ENCODE results near the gene MFN2.
A peak's percentile ranks its signal among the peaks of the same experiment; 100 is the strongest.
"Not testable (repeated sequence)": the region's sequence is repeated elsewhere in the genome, so short reads cannot be mapped to it uniquely, and the experiment has no call there.

The MFN2 gene

DNA sequence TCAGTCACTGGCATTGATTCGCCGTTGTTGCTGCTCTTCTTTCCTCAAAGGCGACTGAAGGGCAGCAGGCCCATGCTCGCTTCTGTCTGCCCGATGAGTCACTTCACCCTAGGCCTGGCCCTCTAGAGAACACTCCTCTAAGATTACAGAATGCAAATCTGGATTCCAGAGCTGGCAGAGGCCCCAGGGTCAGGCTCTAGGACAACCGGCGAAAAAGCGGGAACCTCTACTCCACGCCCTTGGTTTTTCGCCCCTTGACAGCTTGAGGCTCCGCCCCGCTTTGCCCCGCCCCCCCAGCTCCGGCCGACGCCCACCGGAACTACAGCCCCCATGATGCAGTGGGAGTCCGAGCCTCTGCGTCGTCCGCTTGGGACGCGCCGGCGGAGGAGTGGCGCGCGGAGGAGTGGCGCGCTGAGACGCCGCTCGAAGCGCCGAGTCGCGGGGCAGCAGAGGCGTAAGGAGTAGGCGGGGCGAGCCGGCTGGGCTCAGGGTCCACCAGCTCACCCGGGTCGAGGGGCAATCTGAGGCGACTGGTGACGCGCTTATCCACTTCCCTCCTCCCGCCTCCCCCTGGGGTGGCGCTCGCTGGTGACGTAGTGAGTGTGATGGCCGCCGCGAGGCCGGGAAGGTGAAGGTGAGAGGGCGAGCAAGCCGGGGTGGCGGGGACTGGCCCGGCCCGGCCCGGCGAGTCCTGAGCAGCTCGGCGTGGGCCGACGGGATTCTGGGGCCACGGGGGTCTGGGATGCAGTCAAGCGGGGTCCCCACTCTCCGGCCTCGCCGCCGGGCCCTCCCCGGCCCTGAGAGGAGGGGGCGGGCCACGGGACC lies at the start of gene MFN2:
TSS of gene MFN2 (plus strand) at position 594 of the 825 bp plus-strand sequence. CDS start 8,725 bp downstream, outside the sequence.
- in situ Hi-C loops (cut with HindIII; ENCODE audit: low sequenced_read_pairs) = no loop called here
- peak within 1 kb of the TSS; percentile 97 for H3K4me3 ChIP-seq (ENCODE audit: low read depth, low read length)
- TF ChIP-seq, protein P1, sequence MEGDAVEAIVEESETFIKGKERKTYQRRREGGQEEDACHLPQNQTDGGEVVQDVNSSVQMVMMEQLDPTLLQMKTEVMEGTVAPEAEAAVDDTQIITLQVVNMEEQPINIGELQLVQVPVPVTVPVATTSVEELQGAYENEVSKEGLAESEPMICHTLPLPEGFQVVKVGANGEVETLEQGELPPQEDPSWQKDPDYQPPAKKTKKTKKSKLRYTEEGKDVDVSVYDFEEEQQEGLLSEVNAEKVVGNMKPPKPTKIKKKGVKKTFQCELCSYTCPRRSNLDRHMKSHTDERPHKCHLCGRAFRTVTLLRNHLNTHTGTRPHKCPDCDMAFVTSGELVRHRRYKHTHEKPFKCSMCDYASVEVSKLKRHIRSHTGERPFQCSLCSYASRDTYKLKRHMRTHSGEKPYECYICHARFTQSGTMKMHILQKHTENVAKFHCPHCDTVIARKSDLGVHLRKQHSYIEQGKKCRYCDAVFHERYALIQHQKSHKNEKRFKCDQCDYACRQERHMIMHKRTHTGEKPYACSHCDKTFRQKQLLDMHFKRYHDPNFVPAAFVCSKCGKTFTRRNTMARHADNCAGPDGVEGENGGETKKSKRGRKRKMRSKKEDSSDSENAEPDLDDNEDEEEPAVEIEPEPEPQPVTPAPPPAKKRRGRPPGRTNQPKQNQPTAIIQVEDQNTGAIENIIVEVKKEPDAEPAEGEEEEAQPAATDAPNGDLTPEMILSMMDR (IDR thresholded peaks at IDR 0.05; ENCODE audit: low read depth, low read length) = no peak
- DNase-seq (ENCODE audit: low read depth, low spot score) = peak; percentile 98

DNA sequence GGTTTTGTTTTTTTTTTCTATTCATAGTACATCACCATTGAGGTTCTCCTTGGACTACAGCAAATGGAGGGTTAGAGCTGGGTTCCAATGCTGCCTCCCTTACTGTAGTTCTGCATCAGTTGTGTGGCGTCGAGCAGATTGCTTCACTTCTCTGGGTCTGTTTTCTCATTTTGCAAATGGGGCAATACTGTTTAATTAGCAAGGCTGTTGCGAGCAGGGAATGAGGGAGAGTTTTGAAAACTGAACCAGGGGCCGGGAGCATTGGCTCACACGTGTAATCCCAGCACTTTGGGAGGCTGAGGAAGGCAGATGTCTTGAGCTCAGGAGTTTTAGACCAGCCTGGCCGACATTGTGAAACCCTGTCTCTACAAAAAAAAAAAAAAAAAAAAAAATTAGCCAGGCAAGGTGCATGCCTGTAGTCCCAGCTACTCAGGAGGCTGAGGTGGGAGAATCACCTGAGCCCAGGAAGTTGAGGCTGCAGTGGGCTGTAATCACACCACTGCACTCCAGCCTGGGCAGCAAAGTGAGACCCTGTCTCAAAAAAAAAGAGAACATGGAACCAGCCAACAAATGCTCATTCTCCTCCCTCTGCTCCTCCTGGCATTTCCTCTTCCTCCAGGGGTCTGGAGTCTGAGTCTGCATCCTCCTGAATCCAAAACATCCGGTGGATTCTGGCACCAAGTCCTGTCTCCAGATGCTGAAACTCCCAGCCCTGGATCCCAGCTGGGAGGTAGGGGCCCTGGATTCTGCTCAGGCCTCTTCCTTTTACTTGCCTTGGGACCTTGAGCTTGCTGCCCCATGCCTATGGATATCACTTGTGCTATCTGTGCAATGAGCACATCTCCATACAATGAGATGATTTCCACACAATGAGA lies 49.4 kb upstream of the MFN2 start:
- peak; percentile 49 for DNase-seq (ENCODE audit: low read depth, low spot score)
- H3K4me3 ChIP-seq (ENCODE audit: low read depth, low read length) = no peak overlapping the region
- TF ChIP-seq, protein P1 (IDR thresholded peaks at IDR 0.05; ENCODE audit: low read depth, low read length) = no peak
- in situ Hi-C loops (cut with HindIII; ENCODE audit: low sequenced_read_pairs) = no loop called here

DNA sequence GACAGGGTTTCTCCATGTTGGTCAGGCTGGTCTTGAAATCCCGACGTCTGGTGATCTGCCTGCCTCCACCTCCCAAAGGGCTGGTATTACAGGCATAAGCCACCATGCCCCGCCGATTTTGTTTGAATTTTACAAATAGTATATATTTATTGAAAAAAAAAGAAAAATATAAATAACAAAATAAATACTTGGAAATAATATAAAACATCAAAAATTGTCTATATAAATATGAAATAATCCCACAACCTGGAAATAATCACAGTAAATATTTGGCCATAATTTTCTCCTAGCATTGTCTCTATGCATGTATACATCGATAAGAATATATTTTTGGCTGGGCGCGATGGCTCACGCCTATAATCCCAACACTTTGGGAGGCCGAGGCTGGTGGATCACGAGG lies 48.4 kb upstream of the MFN2 start:
- no peak for DNase-seq (ENCODE audit: low read depth, low spot score)
- TF ChIP-seq, protein P1 (IDR thresholded peaks at IDR 0.05; ENCODE audit: low read depth, low read length) = no peak
- H3K4me3 ChIP-seq (ENCODE audit: low read depth, low read length) = no peak overlapping the region
- in situ Hi-C loops (cut with HindIII; ENCODE audit: low sequenced_read_pairs) = no loop called here

DNA sequence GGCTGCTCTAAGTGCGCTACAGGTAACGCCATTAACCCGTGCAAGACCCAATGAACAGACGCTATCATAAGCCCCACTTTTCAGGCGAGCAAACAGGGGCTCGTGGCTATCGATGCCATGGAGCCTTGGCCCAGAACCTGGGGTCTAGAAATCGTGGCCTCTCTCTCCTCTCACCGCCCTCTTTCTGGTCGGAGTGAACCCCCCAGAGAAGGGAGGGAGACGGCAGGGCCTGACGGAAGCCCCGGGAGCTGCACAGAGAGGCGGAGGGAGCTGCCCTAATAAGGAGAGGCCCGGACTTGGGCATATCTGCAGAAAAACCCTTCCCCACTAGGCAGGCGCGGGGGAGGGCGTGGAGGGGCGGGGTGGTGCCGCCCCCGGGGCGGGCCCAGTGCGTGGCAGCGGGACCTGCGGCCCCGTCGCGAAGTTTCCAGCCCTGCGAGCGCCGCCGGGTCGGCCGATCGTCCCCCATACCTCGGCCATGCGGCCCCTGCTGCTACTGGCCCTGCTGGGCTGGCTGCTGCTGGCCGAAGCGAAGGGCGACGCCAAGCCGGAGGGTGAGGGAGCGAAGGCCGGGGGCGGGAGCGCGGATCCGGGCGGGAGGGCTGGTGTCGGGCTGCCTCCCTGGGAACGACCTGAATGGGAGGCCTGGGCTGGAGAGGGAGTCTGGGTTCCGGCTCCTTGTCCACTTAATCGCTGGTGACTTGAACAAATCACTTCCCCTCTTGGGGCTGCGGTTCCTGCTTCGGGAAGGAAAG lies 45.8 kb upstream of the MFN2 start, which contains the start of gene PLOD1:
TSS of gene PLOD1 (plus strand) at position 416 of the 755 bp plus-strand sequence. CDS start at position 479, 63 bp downstream.
- DNase-seq (ENCODE audit: low read depth, low spot score) = peak; percentile 91
- in situ Hi-C loops (cut with HindIII; ENCODE audit: low sequenced_read_pairs) = no loop called here
- TF ChIP-seq, protein P1 (IDR thresholded peaks at IDR 0.05; ENCODE audit: low read depth, low read length) = no peak
- H3K4me3 ChIP-seq (ENCODE audit: low read depth, low read length) = peak within 1 kb of the TSS; percentile 65

DNA sequence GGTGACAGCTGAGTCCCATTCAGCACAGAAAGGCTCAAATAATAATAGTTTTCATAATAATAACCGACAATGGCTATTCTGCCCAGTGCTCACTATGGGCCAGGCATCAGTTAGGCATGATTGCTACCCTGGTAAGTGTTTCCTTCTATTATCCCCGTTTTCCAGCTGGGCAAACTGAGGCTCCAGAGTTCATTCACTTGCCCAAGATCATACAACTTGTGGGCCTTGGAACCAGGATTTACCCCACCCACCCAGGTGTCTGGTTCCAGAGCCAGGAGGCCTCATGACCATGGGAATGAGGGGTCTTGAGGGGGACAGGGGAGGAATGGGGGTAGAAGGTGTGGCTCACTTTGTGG lies 45.2 kb upstream of the MFN2 start:
- H3K4me3 ChIP-seq (ENCODE audit: low read depth, low read length) = peak overlapping the region; percentile 65
- DNase-seq (ENCODE audit: low read depth, low spot score) = peak; percentile 11
- TF ChIP-seq, protein P1 (IDR thresholded peaks at IDR 0.05; ENCODE audit: low read depth, low read length) = no peak
- in situ Hi-C loops (cut with HindIII; ENCODE audit: low sequenced_read_pairs) = no loop called here

DNA sequence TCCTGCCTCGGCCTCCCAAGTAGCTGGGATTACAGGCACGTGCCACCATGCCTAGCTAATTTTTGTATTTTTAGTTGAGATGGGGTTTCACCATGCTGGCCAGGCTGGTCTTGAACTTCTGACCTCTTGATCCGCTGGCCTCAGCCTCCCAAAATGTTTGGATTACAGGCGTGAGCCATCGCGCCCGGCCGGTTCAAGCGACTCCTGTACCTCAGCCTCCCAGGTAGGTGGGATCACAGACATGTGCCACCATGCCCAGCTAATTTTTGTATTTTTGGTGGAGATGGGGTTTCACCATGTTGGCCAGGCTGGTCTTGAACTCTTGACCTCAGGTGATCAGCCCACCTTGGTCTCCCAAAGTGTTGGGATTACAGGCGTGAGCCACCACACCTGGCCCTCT lies 44.5 kb upstream of the MFN2 start:
- H3K4me3 ChIP-seq (ENCODE audit: low read depth, low read length); DNase-seq (ENCODE audit: low read depth, low spot score); in situ Hi-C loops (cut with HindIII; ENCODE audit: low sequenced_read_pairs): not testable (repeated sequence)

All from astrocyte of the spinal cord (primary cell).